Transverse colon (tissue), 4 donors: ENCODE measurements around the gene SYCE1L.

ENCODE experiments used
- CTCF ChIP-seq, 5 experiments: fragments of 200-600 bp in 3 of 5; fragments of 450-650 bp in 2 of 5; sonication (generic) in 3 of 5; IDR thresholded peaks; 1 replicate in 2 of 5; 2 replicates in 3 of 5; pipeline ENCODE4 v1.5.1; 2016 to 2017; ENCODE audit warnings: antibody characterized with exemption in 5 of 5, inconsistent platforms in 3 of 5, mild to moderate bottlenecking in 2 of 5, moderate library complexity in 1 of 5
- POLR2AphosphoS5 ChIP-seq, 3 donors: sonication (generic); formaldehyde crosslinking; IDR thresholded peaks; one replicate each; pipeline ENCODE4 v1.6.1; 2016; ENCODE audit warnings: antibody characterized with exemption in 3 of 3

- TF ChIP-seq CTCF (IDR thresholded peaks at IDR 0.05) (no peak), POLR2AphosphoS5 (IDR thresholded peaks at IDR 0.05) (no peak)
Observed at GRCh38 chr16:77219437-77219836, 20.2 kb downstream of the SYCE1L start.
